Measurements from ENCODE around the gene SLC9A7. TPM values are rescaled to one million over a fixed set of nuclear protein-coding genes. Genes with fewer than 3 reads are reported as not detected.

The SLC9A7 gene
- total and polyA plus RNA-seq, 2 donors (not counting 1 experiment from before 2014, with no cell fraction given), result 13.9 to 47.7 TPM

DNA sequence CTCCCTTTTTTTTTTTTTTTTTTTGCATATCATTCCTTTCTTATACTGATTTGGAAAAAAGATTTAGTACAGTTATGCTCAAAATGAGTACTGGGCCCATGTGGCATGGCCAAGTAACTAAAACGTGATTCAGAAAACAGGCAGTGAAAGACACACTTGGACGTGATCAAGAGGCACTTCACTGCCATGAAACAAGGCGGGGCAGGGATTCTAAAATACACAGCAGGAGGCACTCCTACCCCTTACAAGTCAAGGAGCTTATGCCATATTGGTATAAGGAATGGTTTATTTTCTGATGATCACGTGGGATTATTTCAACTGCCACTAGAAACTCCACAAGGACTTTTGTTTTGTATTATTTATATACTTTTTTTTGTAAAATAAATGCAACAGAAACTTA is 113.3 kb downstream of the SLC9A7 start:
- Histone ChIP-seq H3K4me3 (replicated peaks in 1 of 4; ENCODE audit: control extremely low read depth in 1 of 4, insufficient read depth in 1 of 4, low read depth in 3 of 4, low read length in 4 of 4) (no peak overlapping the region), H3K9ac (ENCODE audit: insufficient read depth, low read length) (no peak overlapping the region), H3K27ac (ENCODE audit: insufficient read depth, low read length) (no peak overlapping the region), H4K20me1 (ENCODE audit: control insufficient read depth, extremely low read depth, insufficient read depth, low read length) (no peaks in the 10 kb centered on the region), H3K36me3 (ENCODE audit: control insufficient read depth, insufficient read depth, low read length) (no peaks in the 10 kb centered on the region), H3K79me2 (ENCODE audit: control insufficient read depth, insufficient read depth, low read length) (no peaks in the 10 kb centered on the region), H3K4me2 (ENCODE audit: extremely low read depth, insufficient read depth, low read length) (no peak overlapping the region), H3K27me3 (ENCODE audit: control insufficient read depth, insufficient read depth, low read length) (no peaks in the 10 kb centered on the region), H3K9me3 (ENCODE audit: control insufficient read depth, insufficient read depth, low read depth, low read length) (no peaks in the 10 kb centered on the region), H3K4me1 (ENCODE audit: control insufficient read depth, extremely low read depth, insufficient read depth, low read length) (no peaks in the 10 kb centered on the region), H2AFZ (ENCODE audit: low read length) (no peak overlapping the region)
- TF ChIP-seq, protein P1, sequence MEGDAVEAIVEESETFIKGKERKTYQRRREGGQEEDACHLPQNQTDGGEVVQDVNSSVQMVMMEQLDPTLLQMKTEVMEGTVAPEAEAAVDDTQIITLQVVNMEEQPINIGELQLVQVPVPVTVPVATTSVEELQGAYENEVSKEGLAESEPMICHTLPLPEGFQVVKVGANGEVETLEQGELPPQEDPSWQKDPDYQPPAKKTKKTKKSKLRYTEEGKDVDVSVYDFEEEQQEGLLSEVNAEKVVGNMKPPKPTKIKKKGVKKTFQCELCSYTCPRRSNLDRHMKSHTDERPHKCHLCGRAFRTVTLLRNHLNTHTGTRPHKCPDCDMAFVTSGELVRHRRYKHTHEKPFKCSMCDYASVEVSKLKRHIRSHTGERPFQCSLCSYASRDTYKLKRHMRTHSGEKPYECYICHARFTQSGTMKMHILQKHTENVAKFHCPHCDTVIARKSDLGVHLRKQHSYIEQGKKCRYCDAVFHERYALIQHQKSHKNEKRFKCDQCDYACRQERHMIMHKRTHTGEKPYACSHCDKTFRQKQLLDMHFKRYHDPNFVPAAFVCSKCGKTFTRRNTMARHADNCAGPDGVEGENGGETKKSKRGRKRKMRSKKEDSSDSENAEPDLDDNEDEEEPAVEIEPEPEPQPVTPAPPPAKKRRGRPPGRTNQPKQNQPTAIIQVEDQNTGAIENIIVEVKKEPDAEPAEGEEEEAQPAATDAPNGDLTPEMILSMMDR (conservative IDR thresholded peaks at IDR 0.05 in 1 of 2, IDR thresholded peaks at IDR 0.05 in 1 of 2; ENCODE audit: low read depth in 1 of 2, low read length in 2 of 2), result no peak
- TF ChIP-seq EZH2 (IDR thresholded peaks at IDR 0.05; ENCODE audit: low read length, missing control alignments), result no peak
- DNase-seq (ENCODE audit: low read depth in 2 of 2), result no peak

DNA sequence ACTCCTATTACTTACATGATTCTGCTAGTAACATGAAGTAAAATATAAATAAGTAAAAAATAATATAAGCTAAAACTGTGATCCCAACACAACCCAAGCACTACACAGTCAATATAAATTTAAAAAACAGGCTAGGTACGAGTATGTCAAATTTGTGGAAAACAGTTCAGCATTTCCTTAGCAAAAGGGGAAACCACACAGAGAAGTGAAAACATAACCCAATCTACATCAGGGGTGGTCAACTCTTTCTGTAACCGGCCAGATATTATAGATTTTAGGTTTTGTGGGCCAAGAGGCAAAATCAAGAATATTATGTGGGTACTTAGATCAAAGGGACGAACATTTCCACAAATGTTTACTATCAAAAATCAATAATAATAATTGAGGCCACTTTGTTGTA is 115.3 kb downstream of the SLC9A7 start:
- H3K4me2 ChIP-seq (ENCODE audit: extremely low read depth, insufficient read depth, low read length), result no peak overlapping the region
- no peaks in the 10 kb centered on the region for H3K4me1 ChIP-seq (ENCODE audit: control insufficient read depth, extremely low read depth, insufficient read depth, low read length)
- no peak overlapping the region for H2AFZ ChIP-seq (ENCODE audit: low read length)
- TF ChIP-seq, protein P1 (conservative IDR thresholded peaks at IDR 0.05 in 1 of 2, IDR thresholded peaks at IDR 0.05 in 1 of 2; ENCODE audit: low read depth in 1 of 2, low read length in 2 of 2), result no peak
- TF ChIP-seq EZH2 (IDR thresholded peaks at IDR 0.05; ENCODE audit: low read length, missing control alignments), result no peak
- H3K27me3 ChIP-seq (ENCODE audit: control insufficient read depth, insufficient read depth, low read length), result no peaks in the 10 kb centered on the region
- no peak overlapping the region for H3K27ac ChIP-seq (ENCODE audit: insufficient read depth, low read length)
- H3K79me2 ChIP-seq (ENCODE audit: control insufficient read depth, insufficient read depth, low read length), result no peaks in the 10 kb centered on the region
- no peak overlapping the region for H3K4me3 ChIP-seq (replicated peaks in 1 of 4; ENCODE audit: control extremely low read depth in 1 of 4, insufficient read depth in 1 of 4, low read depth in 3 of 4, low read length in 4 of 4)
- H4K20me1 ChIP-seq (ENCODE audit: control insufficient read depth, extremely low read depth, insufficient read depth, low read length), result no peaks in the 10 kb centered on the region
- DNase-seq (ENCODE audit: low read depth in 2 of 2), result no peak
- H3K9ac ChIP-seq (ENCODE audit: insufficient read depth, low read length), result no peak overlapping the region
- H3K9me3 ChIP-seq (ENCODE audit: control insufficient read depth, insufficient read depth, low read depth, low read length), result no peaks in the 10 kb centered on the region
- H3K36me3 ChIP-seq (ENCODE audit: control insufficient read depth, insufficient read depth, low read length), result no peaks in the 10 kb centered on the region

DNA sequence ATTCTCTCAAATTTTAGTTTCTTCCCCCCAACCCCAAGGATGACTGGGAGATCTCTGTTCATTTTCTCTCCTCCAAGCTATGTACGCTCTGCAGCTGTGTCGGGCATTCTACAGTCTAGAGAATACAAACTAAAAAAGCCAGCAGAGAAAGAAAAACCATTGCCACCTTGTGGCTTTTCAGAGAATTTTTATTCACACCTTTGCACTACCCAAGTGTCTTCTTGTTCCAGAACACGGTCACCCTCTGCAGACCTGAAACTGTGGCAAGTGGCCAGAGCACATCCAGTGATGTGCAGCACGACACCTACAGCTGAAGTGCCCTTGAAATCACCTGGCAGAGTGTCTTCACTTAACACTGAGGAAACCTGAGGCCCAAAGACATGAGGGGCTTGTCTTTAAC is 116.8 kb downstream of the SLC9A7 start:
- TF ChIP-seq, protein P1 (conservative IDR thresholded peaks at IDR 0.05 in 1 of 2, IDR thresholded peaks at IDR 0.05 in 1 of 2; ENCODE audit: low read depth in 1 of 2, low read length in 2 of 2), result peak; percentile 10 to 33
- TF ChIP-seq EZH2 (IDR thresholded peaks at IDR 0.05; ENCODE audit: low read length, missing control alignments), result no peak
- no peak overlapping the region for H3K4me3 ChIP-seq (replicated peaks in 1 of 4; ENCODE audit: control extremely low read depth in 1 of 4, insufficient read depth in 1 of 4, low read depth in 3 of 4, low read length in 4 of 4)
- H3K27me3 ChIP-seq (ENCODE audit: control insufficient read depth, insufficient read depth, low read length), result no peaks in the 10 kb centered on the region
- H3K4me2 ChIP-seq (ENCODE audit: extremely low read depth, insufficient read depth, low read length), result no peak overlapping the region
- no peaks in the 10 kb centered on the region for H3K79me2 ChIP-seq (ENCODE audit: control insufficient read depth, insufficient read depth, low read length)
- DNase-seq (ENCODE audit: low read depth in 2 of 2), result peak in 1 of 2 donors; percentile 62
- H3K9ac ChIP-seq (ENCODE audit: insufficient read depth, low read length), result no peak overlapping the region
- H3K9me3 ChIP-seq (ENCODE audit: control insufficient read depth, insufficient read depth, low read depth, low read length), result no peaks in the 10 kb centered on the region
- H4K20me1 ChIP-seq (ENCODE audit: control insufficient read depth, extremely low read depth, insufficient read depth, low read length), result no peaks in the 10 kb centered on the region
- H3K27ac ChIP-seq (ENCODE audit: insufficient read depth, low read length), result no peak overlapping the region
- no peak overlapping the region for H2AFZ ChIP-seq (ENCODE audit: low read length)
- H3K4me1 ChIP-seq (ENCODE audit: control insufficient read depth, extremely low read depth, insufficient read depth, low read length), result no peaks in the 10 kb centered on the region
- no peaks in the 10 kb centered on the region for H3K36me3 ChIP-seq (ENCODE audit: control insufficient read depth, insufficient read depth, low read length)
